Uterus (tissue), 4 donors: Measurements from ENCODE around the gene RHEB. TPM values are rescaled to one million over a fixed set of nuclear protein-coding genes. Genes with fewer than 3 reads are reported as not detected.

ENCODE experiments used
- DNase-seq, 2 donors: peaks; one replicate each; pipeline ENCODE4 v3.0.0-alpha.2; 2019 to 2020
- H3K27ac ChIP-seq, 2 donors: fragments of 200-600 bp; sonication (generic); 1 replicate in 1 of 2; 2 replicates in 1 of 2; pipeline ENCODE4 v1.5.1; 2016 to 2018
- H3K27me3 ChIP-seq, 2 donors: fragments of 200-600 bp; sonication (generic); one replicate each; pipeline ENCODE4 v1.5.1; 2018 to 2019; ENCODE audit warnings: control low read depth in 1 of 2
- H3K36me3 ChIP-seq, 2 donors: fragments of 200-600 bp; sonication (generic); one replicate each; pipeline ENCODE4 v1.5.1; 2019; ENCODE audit warnings: control low read depth in 1 of 2
- H3K4me1 ChIP-seq, 2 donors: fragments of 200-600 bp; sonication (generic); one replicate each; pipeline ENCODE4 v1.5.1; 2018 to 2019; ENCODE audit warnings: control low read depth in 1 of 2
- H3K4me3 ChIP-seq, 2 donors: fragments of 200-600 bp; sonication (generic); 1 replicate in 1 of 2; 2 replicates in 1 of 2; pipeline ENCODE4 v1.5.1; 2018 to 2019; ENCODE audit warnings: mild to moderate bottlenecking in 1 of 2
- H3K9me3 ChIP-seq, 2 donors: fragments of 200-600 bp; sonication (generic); one replicate each; pipeline ENCODE4 v1.5.1; 2019; ENCODE audit warnings: control low read depth in 1 of 2
- CTCF ChIP-seq, 4 experiments: fragments of 200-600 bp in 2 of 4; fragments of 450-650 bp in 2 of 4; sonication (generic) in 2 of 4; IDR thresholded peaks; one replicate each; pipeline ENCODE4 v1.5.1; 2016 to 2019; ENCODE audit warnings: antibody characterized with exemption in 4 of 4, mild to moderate bottlenecking in 2 of 4, moderate library complexity in 1 of 4
- POLR2A ChIP-seq, 2 donors: fragments of 450-650 bp; IDR thresholded peaks; one replicate each; pipeline ENCODE4 v1.6.1; 2016; ENCODE audit warnings: antibody characterized with exemption in 2 of 2, mild to moderate bottlenecking in 1 of 2, moderate library complexity in 1 of 2
- intact Hi-C: fragments of 100-400 bp; cut with DNase I; formaldehyde crosslinking; loops from one replicate; pipeline ENCODE4 v1.15.1; 2023; ENCODE audit warnings: low total_unique reads
- total RNA-seq, 4 donors: library from RNA; depleted of rRNA in 3 of 4; stranded (reverse); fragments of >200 nt in 3 of 4; gene quantifications; one replicate each; pipeline versions ENCODE4 v1.1.0 to v1.2.4, GENCODE V29; 2014 to 2023
- donor health status: DM: yes; HTN: yes; CAD: no.

The RHEB gene
- total RNA-seq, 4 donors from 2014 or later, result 69.2 to 135 (median 102) TPM

GRCh38 chr7:151460474-151460855, 59.2 kb downstream of the RHEB start:
- peaks cover 3 to 11% of the 10 kb centered on the region in 2 donors for H3K4me1 ChIP-seq
- peak overlapping the region; percentile 89 to 94 for H3K27ac ChIP-seq
- peak overlapping the region; percentile 10 to 13 for H3K4me3 ChIP-seq
- peak in 1 of 2 donors; percentile 60 for DNase-seq
- H3K27me3 ChIP-seq, result no peaks in the 10 kb centered on the region
- H3K9me3 ChIP-seq, result peaks cover 0 to 5% of the 10 kb centered on the region in 2 donors
- TF ChIP-seq POLR2A (IDR thresholded peaks at IDR 0.05), result no peak
- TF ChIP-seq CTCF (IDR thresholded peaks at IDR 0.05), result no peak
- H3K36me3 ChIP-seq, result no peaks in the 10 kb centered on the region
- intact Hi-C loops, result loop anchor here (5.0 to 10.0 kb wide), 2 partner anchors 57 to 294 kb away; partner anchors contain the start of gene RHEB

- peak overlapping the region; percentile 10 to 13 for H3K4me3 ChIP-seq
Observed at GRCh38 chr7:151459726-151460473, 59.8 kb downstream of the RHEB start.

GRCh38 chr7:151457534-151457933, 62.2 kb downstream of the RHEB start:
- no peak for TF ChIP-seq CTCF (IDR thresholded peaks at IDR 0.05)
- TF ChIP-seq POLR2A (IDR thresholded peaks at IDR 0.05), result no peak
- DNase-seq, result no peak
- Histone ChIP-seq H3K4me1 (peaks cover 3 to 11% of the 10 kb centered on the region in 2 donors), H3K4me3 (no peak overlapping the region), H3K9me3 (peaks cover 0 to 2% of the 10 kb centered on the region in 2 donors), H3K36me3 (no peaks in the 10 kb centered on the region), H3K27me3 (no peaks in the 10 kb centered on the region), H3K27ac (no peak overlapping the region)
- intact Hi-C loops, result no loop called here

More at GRCh38 chr7:151459726-151460473, 59.8 kb downstream of the RHEB start:
- intact Hi-C loops, result loop anchor here (5.0 to 10.0 kb wide), 2 partner anchors 57 to 295 kb away; partner anchors contain the start of gene RHEB
- DNase-seq, result peak; percentile 90 to 94
- TF ChIP-seq CTCF (IDR thresholded peaks at IDR 0.05) (peak; percentile 25 to 63 (median 48)), POLR2A (IDR thresholded peaks at IDR 0.05) (peak; percentile 11 to 46)
- Histone ChIP-seq H3K4me1 (peaks cover 3 to 11% of the 10 kb centered on the region in 2 donors), H3K27me3 (no peaks in the 10 kb centered on the region), H3K27ac (peak overlapping the region; percentile 89 to 94), H3K9me3 (peaks cover 0 to 5% of the 10 kb centered on the region in 2 donors), H3K36me3 (no peaks in the 10 kb centered on the region)

- H3K4me3 ChIP-seq, result no peak overlapping the region
- H3K4me1 ChIP-seq, result peaks cover 3 to 11% of the 10 kb centered on the region in 2 donors
- DNase-seq, result no peak
- intact Hi-C loops, result no loop called here
- no peaks in the 10 kb centered on the region for H3K9me3 ChIP-seq
- H3K27ac ChIP-seq, result no peak overlapping the region
- no peak for TF ChIP-seq POLR2A (IDR thresholded peaks at IDR 0.05)
- no peaks in the 10 kb centered on the region for H3K36me3 ChIP-seq
- no peaks in the 10 kb centered on the region for H3K27me3 ChIP-seq
Observed at GRCh38 chr7:151456782-151457181, 62.9 kb downstream of the RHEB start.

- TF ChIP-seq POLR2A (IDR thresholded peaks at IDR 0.05), result no peak
- no peak for TF ChIP-seq CTCF (IDR thresholded peaks at IDR 0.05)
- peak in 1 of 2 donors; percentile 12 for DNase-seq
Observed at GRCh38 chr7:151456276-151456675, 63.4 kb downstream of the RHEB start.

More at GRCh38 chr7:151456276-151456675, 63.4 kb downstream of the RHEB start:
- intact Hi-C loops, result no loop called here
- peaks cover 3 to 6% of the 10 kb centered on the region in 2 donors for H3K4me1 ChIP-seq
- H3K27ac ChIP-seq, result no peak overlapping the region
- no peaks in the 10 kb centered on the region for H3K9me3 ChIP-seq
- H3K4me3 ChIP-seq, result no peak overlapping the region
- H3K36me3 ChIP-seq, result no peaks in the 10 kb centered on the region
- no peaks in the 10 kb centered on the region for H3K27me3 ChIP-seq
